ENCODE results near the gene ENOX1.

DNA sequence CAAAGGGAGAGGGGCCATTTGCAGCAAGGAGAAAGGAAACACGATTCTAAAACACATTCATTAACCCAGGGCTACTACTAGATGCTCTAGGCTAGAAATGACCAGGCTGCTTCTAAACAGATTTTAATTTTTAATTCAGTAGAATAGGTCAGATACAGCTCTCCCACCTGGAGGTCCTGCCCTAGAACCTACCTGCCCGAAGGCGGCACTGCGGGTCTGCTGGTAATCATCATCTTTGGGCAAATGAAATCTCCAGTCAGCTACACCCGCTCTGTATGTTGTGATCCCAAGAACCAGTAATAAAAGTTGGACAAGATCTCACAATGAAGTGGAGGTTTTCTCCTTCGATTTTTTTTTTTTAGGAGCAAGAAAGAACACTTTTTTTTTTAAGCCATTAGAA lies 345.3 kb downstream of the ENOX1 start:
- TF ChIP-seq, protein P1, sequence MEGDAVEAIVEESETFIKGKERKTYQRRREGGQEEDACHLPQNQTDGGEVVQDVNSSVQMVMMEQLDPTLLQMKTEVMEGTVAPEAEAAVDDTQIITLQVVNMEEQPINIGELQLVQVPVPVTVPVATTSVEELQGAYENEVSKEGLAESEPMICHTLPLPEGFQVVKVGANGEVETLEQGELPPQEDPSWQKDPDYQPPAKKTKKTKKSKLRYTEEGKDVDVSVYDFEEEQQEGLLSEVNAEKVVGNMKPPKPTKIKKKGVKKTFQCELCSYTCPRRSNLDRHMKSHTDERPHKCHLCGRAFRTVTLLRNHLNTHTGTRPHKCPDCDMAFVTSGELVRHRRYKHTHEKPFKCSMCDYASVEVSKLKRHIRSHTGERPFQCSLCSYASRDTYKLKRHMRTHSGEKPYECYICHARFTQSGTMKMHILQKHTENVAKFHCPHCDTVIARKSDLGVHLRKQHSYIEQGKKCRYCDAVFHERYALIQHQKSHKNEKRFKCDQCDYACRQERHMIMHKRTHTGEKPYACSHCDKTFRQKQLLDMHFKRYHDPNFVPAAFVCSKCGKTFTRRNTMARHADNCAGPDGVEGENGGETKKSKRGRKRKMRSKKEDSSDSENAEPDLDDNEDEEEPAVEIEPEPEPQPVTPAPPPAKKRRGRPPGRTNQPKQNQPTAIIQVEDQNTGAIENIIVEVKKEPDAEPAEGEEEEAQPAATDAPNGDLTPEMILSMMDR (IDR thresholded peaks at IDR 0.05), result no peak
- TF ChIP-seq ZFX (IDR thresholded peaks at IDR 0.05; ENCODE audit: borderline replicate concordance), result no peak
